IMR-90 (cell line): ENCODE measurements around the gene ZNF750. TPM values are rescaled to one million over a fixed set of nuclear protein-coding genes. Genes with fewer than 3 reads are reported as not detected.

ENCODE experiments used
- ATAC-seq: fragments of 200-7000 bp; cut with Tn5 transposase; 2 replicates; pipeline ENCODE4 v1.9.1; 2020; ENCODE audit warnings: low read depth, mild to moderate bottlenecking, moderate library complexity
- BruUV-seq: library from RNA; stranded (reverse); fragments of 400-500 nt; replicated peaks from 2 replicates; lab custom pipeline; 2021; lab: Mats Ljungman, UMichigan
- CTCF ChIA-PET: fragments of 300-600 bp; formaldehyde crosslinking; extraction: SDS; loops from one replicate; lab custom pipeline; 2021; ENCODE audit warnings: antibody characterized with exemption; lab: Yijun Ruan, JAX
- POLR2A ChIA-PET: fragments of 300-600 bp; sonication (Branson Sonifier 250); formaldehyde crosslinking; loops from one replicate; lab custom pipeline; 2022; ENCODE audit warnings: antibody characterized with exemption; ENCODE audit not compliant: unreplicated experiment; lab: Charles Lee
- DNase-seq: peaks from one replicate; pipeline ENCODE4 v3.0.0; 2013
- H2AFZ ChIP-seq: replicated peaks from 2 replicates; pipeline ENCODE3; 2013; ENCODE audit warnings: low read length, mild to moderate bottlenecking; ENCODE audit not compliant: poor library complexity
- H2AK5ac ChIP-seq: 2 replicates; pipeline ENCODE4 v1.6.1; 2013; ENCODE audit warnings: low read depth, low read length, inconsistent platforms
- H2AK9ac ChIP-seq: replicated peaks from 2 replicates; pipeline ENCODE3; 2013; ENCODE audit warnings: mild to moderate bottlenecking, low read depth, low read length, moderate library complexity; ENCODE audit not compliant: poor library complexity
- H2BK120ac ChIP-seq: 2 replicates; pipeline ENCODE4 v1.6.1; 2013; ENCODE audit warnings: low read depth, low read length, inconsistent platforms
- H2BK15ac ChIP-seq: 3 replicates; pipeline ENCODE4 v1.6.1; 2013; ENCODE audit warnings: low read depth, low read length, inconsistent platforms
- H2BK20ac ChIP-seq: 2 replicates; pipeline ENCODE4 v1.6.1; 2013; ENCODE audit warnings: low read depth, mild to moderate bottlenecking, inconsistent platforms, low read length, moderate library complexity
- H2BK5ac ChIP-seq: 2 replicates; pipeline ENCODE4 v1.6.1; 2013; ENCODE audit warnings: mild to moderate bottlenecking, low read depth, low read length, inconsistent platforms; ENCODE audit not compliant: poor library complexity, severe bottlenecking
- H3K14ac ChIP-seq: replicated peaks from 2 replicates; pipeline ENCODE4 v1.6.1; 2013; ENCODE audit warnings: low read depth, low read length, inconsistent platforms
- H3K18ac ChIP-seq: 2 replicates; pipeline ENCODE4 v1.6.1; 2013; ENCODE audit warnings: low read depth, low read length, control low read depth
- H3K23ac ChIP-seq: 2 replicates; pipeline ENCODE4 v1.6.1; 2013; ENCODE audit warnings: low read depth, low read length, inconsistent platforms
- H3K27ac ChIP-seq: 2 replicates; pipeline ENCODE4 v1.5.1; 2013; ENCODE audit warnings: mild to moderate bottlenecking, control low read depth, low read length; ENCODE audit not compliant: insufficient read depth
- H3K27me3 ChIP-seq: 2 replicates; pipeline ENCODE4 v1.6.1; 2013; ENCODE audit warnings: low read length; ENCODE audit not compliant: control insufficient read depth, insufficient read depth
- H3K36me3 ChIP-seq: 2 replicates; pipeline ENCODE4 v1.6.1; 2013; ENCODE audit warnings: low read length, mixed read lengths; ENCODE audit not compliant: control insufficient read depth, insufficient read depth
- H3K4ac ChIP-seq: 2 replicates; pipeline ENCODE4 v1.6.1; 2013; ENCODE audit warnings: low read depth, low read length, inconsistent platforms
- H3K4me1 ChIP-seq: 2 replicates; pipeline ENCODE4 v1.6.1; 2013; ENCODE audit warnings: low read length, mixed read lengths; ENCODE audit not compliant: control insufficient read depth, insufficient read depth
- H3K4me2 ChIP-seq: 2 replicates; pipeline ENCODE4 v1.6.1; 2013; ENCODE audit warnings: low read depth, mild to moderate bottlenecking, control low read depth, low read length, moderate library complexity
- H3K4me3 ChIP-seq: 2 replicates; pipeline ENCODE4 v1.5.1; 2013; ENCODE audit warnings: low read depth, mild to moderate bottlenecking, control low read depth, low read length, moderate library complexity; ENCODE audit not compliant: insufficient read depth
- H3K56ac ChIP-seq: 2 replicates; pipeline ENCODE4 v1.6.1; 2013; ENCODE audit warnings: low read length, inconsistent platforms; ENCODE audit not compliant: insufficient read depth; ENCODE audit errors: extremely low read depth
- H3K79me1 ChIP-seq, 2 experiments: 2 replicates each; pipeline ENCODE4 v1.6.1; 2013; ENCODE audit warnings: low read length in 2 of 2, inconsistent platforms in 1 of 2, low read depth in 1 of 2
- H3K9ac ChIP-seq: 2 replicates; pipeline ENCODE4 v1.6.1; 2013; ENCODE audit warnings: low read depth, low read length, control low read depth
- H3K9me1 ChIP-seq: 2 replicates; pipeline ENCODE4 v1.6.1; 2013; ENCODE audit warnings: low read length, inconsistent platforms; ENCODE audit not compliant: insufficient read depth
- H3K9me3 ChIP-seq: 2 replicates; pipeline ENCODE4 v1.6.1; 2013; ENCODE audit warnings: low read length; ENCODE audit not compliant: control insufficient read depth, insufficient read depth
- H4K20me1 ChIP-seq: 2 replicates; pipeline ENCODE4 v1.6.1; 2013; ENCODE audit warnings: low read length, inconsistent platforms; ENCODE audit not compliant: insufficient read depth
- H4K5ac ChIP-seq: 2 replicates; pipeline ENCODE4 v1.6.1; 2013; ENCODE audit warnings: mild to moderate bottlenecking, low read depth, low read length, control low read depth
- H4K8ac ChIP-seq, 2 experiments: 2 replicates each; pipeline ENCODE4 v1.6.1; 2013; ENCODE audit warnings: low read depth in 2 of 2, low read length in 2 of 2, control low read depth in 1 of 2, inconsistent platforms in 1 of 2
- H4K91ac ChIP-seq: 2 replicates; pipeline ENCODE4 v1.6.1; 2013; ENCODE audit warnings: low read depth, low read length, inconsistent platforms; ENCODE audit not compliant: insufficient read depth
- BHLHE40 ChIP-seq: fragments of 150-350 bp; IDR thresholded peaks from 2 replicates; pipeline ENCODE4 v1.6.1; 2016; ENCODE audit warnings: mild to moderate bottlenecking, low read depth, low read length
- CEBPB ChIP-seq: IDR thresholded peaks from 2 replicates; pipeline ENCODE4 v1.6.1; 2012; ENCODE audit warnings: low read depth, low read length, improper control_type of control experiment
- CHD1 ChIP-seq: IDR thresholded peaks from 2 replicates; pipeline ENCODE4 v1.6.1; 2012; ENCODE audit warnings: low read depth, low read length, improper control_type of control experiment
- ELK1 ChIP-seq: fragments of 150-350 bp; IDR thresholded peaks from 2 replicates; pipeline ENCODE4 v1.6.1; 2016; ENCODE audit warnings: low read depth, mild to moderate bottlenecking, low read length, moderate library complexity, borderline replicate concordance
- FOS ChIP-seq: fragments of 150-350 bp; IDR thresholded peaks from 2 replicates; pipeline ENCODE4 v1.6.1; 2016; ENCODE audit warnings: low read depth, low read length
- MAFK ChIP-seq: IDR thresholded peaks from 2 replicates; pipeline ENCODE4 v1.6.1; 2012; ENCODE audit warnings: low read depth, low read length, improper control_type of control experiment
- MAZ ChIP-seq: IDR thresholded peaks from 2 replicates; pipeline ENCODE4 v1.6.1; 2012; ENCODE audit warnings: low read depth, mild to moderate bottlenecking, low read length, improper control_type of control experiment, moderate library complexity, borderline replicate concordance
- NFE2L2 ChIP-seq: fragments of 150-350 bp; IDR thresholded peaks from 2 replicates; pipeline ENCODE4 v1.6.1; 2016; ENCODE audit warnings: low read depth, mild to moderate bottlenecking, low read length
- POLR2A ChIP-seq: IDR thresholded peaks from 2 replicates; pipeline ENCODE4 v1.6.1; 2012; ENCODE audit warnings: mild to moderate bottlenecking, low read depth, low read length
- RAD21 ChIP-seq: IDR thresholded peaks from 2 replicates; pipeline ENCODE4 v1.6.1; 2012; ENCODE audit warnings: low read length, improper control_type of control experiment
- RCOR1 ChIP-seq: IDR thresholded peaks from 2 replicates; pipeline ENCODE4 v1.6.1; 2012; ENCODE audit warnings: mild to moderate bottlenecking, low read length, improper control_type of control experiment; ENCODE audit not compliant: insufficient replicate concordance
- RFX5 ChIP-seq: IDR thresholded peaks from 2 replicates; pipeline ENCODE4 v1.8.0; 2012; ENCODE audit warnings: low read depth, mild to moderate bottlenecking, low read length, moderate library complexity
- SMC3 ChIP-seq: fragments of 150-350 bp; IDR thresholded peaks from 2 replicates; pipeline ENCODE4 v1.6.1; 2016; ENCODE audit warnings: low read depth, mild to moderate bottlenecking, antibody characterized with exemption, low read length, moderate library complexity
- USF2 ChIP-seq: fragments of 150-350 bp; IDR thresholded peaks from 2 replicates; pipeline ENCODE4 v1.6.1; 2017; ENCODE audit warnings: mild to moderate bottlenecking, antibody characterized with exemption, low read length, low read depth
- WGBS, 2 experiments: methylation state at CpG; one replicate each; pipeline versions ENCODE4 v1.1.5 to v1.1.7; 2013; ENCODE audit warnings: missing lambda C conversion rate in 2 of 2; ENCODE audit not compliant: insufficient read length in 1 of 2; ENCODE audit errors: extremely low coverage in 2 of 2; 5-methylcytosine and 5-hydroxymethylcytosine counted together
- dilution Hi-C: fragments of 300-500 bp; cut with HindIII; formaldehyde crosslinking; loops from one replicate; pipeline ENCODE4 v1.14.3; 2018; ENCODE audit warnings: low sequenced_read_pairs; ENCODE audit not compliant: unreplicated experiment
- in situ Hi-C: fragments of 300-500 bp; cut with MboI; formaldehyde crosslinking; loops from 3 replicates; pipeline ENCODE4 v1.14.3; 2019; ENCODE audit warnings: low sequenced_read_pairs, inconsistent platforms, mixed read lengths
- intact Hi-C: fragments of 100-400 bp; cut with micrococcal nuclease; formaldehyde crosslinking; loops from 2 replicates; pipeline ENCODE4 v1.10.0; 2022
- polyA plus RNA-seq, 3 experiments: library from polyadenylated mRNA; depleted of rRNA; stranded (reverse); fragments of >200 nt; gene quantifications; 2 replicates each; pipeline ENCODE4 v1.2.3, GENCODE V29; 2012; ENCODE audit warnings: low replicate concordance in 1 of 3
- total RNA-seq: library from RNA; depleted of rRNA; stranded (reverse); fragments of >200 nt; gene quantifications from 2 replicates; pipeline ENCODE4 v1.2.3, GENCODE V29; 2012
- TF ChIP-seq, protein P1 (sequence below): conservative IDR thresholded peaks from 2 replicates; pipeline ENCODE4 v1.5.1; 2012; ENCODE audit warnings: mild to moderate bottlenecking, low read depth, low read length, improper control_type of control experiment

ZNF750 gene
- total and polyA plus RNA-seq, 2 of the 4 experiments (the other 2 are of a cell fraction), result not detected

DNA sequence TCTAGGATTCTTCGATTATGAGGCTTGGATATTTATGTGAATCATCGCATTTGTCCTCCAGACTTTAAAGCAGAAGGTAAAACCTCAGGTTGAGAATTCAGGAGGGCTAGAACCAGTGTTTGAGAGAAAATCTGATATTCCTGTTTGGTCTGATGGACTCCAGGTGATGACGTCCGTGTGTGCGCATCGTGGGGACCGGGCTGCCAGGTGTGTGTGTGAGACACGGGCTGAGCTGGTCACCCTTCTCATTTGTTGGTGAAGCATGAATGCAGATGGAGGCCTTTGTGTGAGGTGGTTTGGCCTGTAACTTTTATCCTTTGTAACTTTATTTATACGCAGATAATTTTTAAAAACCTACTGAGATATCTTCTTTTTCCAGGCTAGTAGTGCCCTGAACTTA lies 42.8 kb downstream of the ZNF750 start:
- POLR2A ChIA-PET, result no interaction called here
- no peak overlapping the region for H4K5ac ChIP-seq

More for the DNA sequence above, 42.8 kb downstream of the ZNF750 start:
- Histone ChIP-seq H3K23ac (no peak overlapping the region), H2BK5ac (no peak overlapping the region), H3K4me2 (no peak overlapping the region), H2BK15ac (no peak overlapping the region), H4K91ac (no peak overlapping the region), H2AFZ (no peak overlapping the region), H3K56ac (no peak overlapping the region), H3K4me1 (no peaks in the 10 kb centered on the region), H3K4me3 (no peak overlapping the region), H3K18ac (no peak overlapping the region), H3K27ac (no peak overlapping the region), H4K8ac (no peak overlapping the region), H2BK120ac (no peak overlapping the region), H3K9me1 (no peaks in the 10 kb centered on the region), H4K20me1 (peaks cover 7% of the 10 kb centered on the region), H3K9ac (no peak overlapping the region), H3K36me3 (peaks cover 8% of the 10 kb centered on the region), H2BK20ac (no peak overlapping the region), H3K27me3 (no peaks in the 10 kb centered on the region), H2AK9ac (no peak overlapping the region), H3K4ac (no peak overlapping the region), H3K14ac (no peak overlapping the region), H3K9me3 (no peaks in the 10 kb centered on the region), H2AK5ac (no peak overlapping the region), H3K79me1 (peaks cover 11 to 58% of the 10 kb centered on the region in 2 experiments)
- dilution Hi-C loops, result no loop called here
- TF ChIP-seq BHLHE40, result no peak
- no peak for TF ChIP-seq CHD1
- no peak for TF ChIP-seq USF2
- no peak for TF ChIP-seq NFE2L2
- no peak for TF ChIP-seq ELK1
- TF ChIP-seq, protein P1, sequence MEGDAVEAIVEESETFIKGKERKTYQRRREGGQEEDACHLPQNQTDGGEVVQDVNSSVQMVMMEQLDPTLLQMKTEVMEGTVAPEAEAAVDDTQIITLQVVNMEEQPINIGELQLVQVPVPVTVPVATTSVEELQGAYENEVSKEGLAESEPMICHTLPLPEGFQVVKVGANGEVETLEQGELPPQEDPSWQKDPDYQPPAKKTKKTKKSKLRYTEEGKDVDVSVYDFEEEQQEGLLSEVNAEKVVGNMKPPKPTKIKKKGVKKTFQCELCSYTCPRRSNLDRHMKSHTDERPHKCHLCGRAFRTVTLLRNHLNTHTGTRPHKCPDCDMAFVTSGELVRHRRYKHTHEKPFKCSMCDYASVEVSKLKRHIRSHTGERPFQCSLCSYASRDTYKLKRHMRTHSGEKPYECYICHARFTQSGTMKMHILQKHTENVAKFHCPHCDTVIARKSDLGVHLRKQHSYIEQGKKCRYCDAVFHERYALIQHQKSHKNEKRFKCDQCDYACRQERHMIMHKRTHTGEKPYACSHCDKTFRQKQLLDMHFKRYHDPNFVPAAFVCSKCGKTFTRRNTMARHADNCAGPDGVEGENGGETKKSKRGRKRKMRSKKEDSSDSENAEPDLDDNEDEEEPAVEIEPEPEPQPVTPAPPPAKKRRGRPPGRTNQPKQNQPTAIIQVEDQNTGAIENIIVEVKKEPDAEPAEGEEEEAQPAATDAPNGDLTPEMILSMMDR, result no peak
- TF ChIP-seq MAZ, result no peak
- no peak for TF ChIP-seq RCOR1
- no peak for TF ChIP-seq FOS
- TF ChIP-seq RFX5, result no peak
- no peak for TF ChIP-seq CEBPB
- TF ChIP-seq POLR2A, result no peak
- no peak for TF ChIP-seq SMC3
- no peak for TF ChIP-seq RAD21
- no peak for TF ChIP-seq MAFK
- ATAC-seq (no peak), DNase-seq (no peak)
- in situ Hi-C loops, result no loop called here
- no TSS peak for BruUV-seq
- 92% methylated on average over 2 of the region's 9 CpGs; no CpG with 5 or more reads in 1 of the 2 experiments for WGBS, 2 experiments
- intact Hi-C loops, result no loop called here
- CTCF ChIA-PET, result no interaction called here
